Upper lobe of right lung (tissue), 1 donor: Measurements from ENCODE around the gene MEIS3. TPM values are rescaled to one million over a fixed set of nuclear protein-coding genes. Genes with fewer than 3 reads are reported as not detected.

Experiments
- ATAC-seq: fragments of 200-7000 bp; cut with Tn5 transposase; one replicate; pipeline ENCODE4 v1.9.1; 2020; ENCODE audit warnings: mild to moderate bottlenecking, moderate library complexity
- DNase-seq: peaks from one replicate; pipeline ENCODE4 v3.0.0-alpha.2; 2020
- H3K27ac ChIP-seq: fragments of 200-600 bp; one replicate; pipeline ENCODE4 v1.8.0; 2022
- H3K27me3 ChIP-seq: fragments of 200-600 bp; one replicate; pipeline ENCODE4 v1.8.0; 2022; ENCODE audit warnings: mild to moderate bottlenecking
- H3K36me3 ChIP-seq: fragments of 200-600 bp; one replicate; pipeline ENCODE4 v1.8.0; 2022
- H3K4me1 ChIP-seq: fragments of 200-600 bp; one replicate; pipeline ENCODE4 v1.8.0; 2022
- H3K4me3 ChIP-seq: fragments of 200-600 bp; one replicate; pipeline ENCODE4 v1.8.0; 2022; ENCODE audit warnings: mild to moderate bottlenecking
- H3K9me3 ChIP-seq: fragments of 200-600 bp; one replicate; pipeline ENCODE4 v1.8.0; 2022
- CTCF ChIP-seq: fragments of 200-600 bp; IDR thresholded peaks from one replicate; pipeline ENCODE4 v1.8.0; 2022; ENCODE audit warnings: antibody characterized with exemption
- intact Hi-C: fragments of 100-400 bp; cut with DNase I; formaldehyde crosslinking; loops from one replicate; pipeline ENCODE4 v1.11.0; 2022
- total RNA-seq: library from RNA; stranded (reverse); fragmentation: NEBNext Ultra II Directional; extraction: Animal tissue kit (Norgen Biotek cat#: 25700); gene quantifications from one replicate; pipeline ENCODE4 v1.2.1, GENCODE V29; 2021
- donor health status: DM: no; HTN: yes; CAD: no; lungs with severe emphysema.

The MEIS3 gene
- total RNA-seq, 1 donor from 2014 or later: 4.3 TPM

- peaks cover 61% of the 10 kb centered on the region for H3K27me3 ChIP-seq
- H3K4me3 ChIP-seq: no peak overlapping the region
Observed at GRCh38 chr19:47459477-47459876, 40.1 kb upstream of the MEIS3 start.

GRCh38 chr19:47458672-47459071, 39.3 kb upstream of the MEIS3 start:
- no peak overlapping the region for H3K27ac ChIP-seq
- intact Hi-C loops: no loop called here

More at GRCh38 chr19:47459477-47459876, 40.1 kb upstream of the MEIS3 start:
- ATAC-seq: no peak
- Histone ChIP-seq H3K27ac (no peak overlapping the region), H3K4me1 (no peaks in the 10 kb centered on the region), H3K9me3 (peaks cover 7% of the 10 kb centered on the region), H3K36me3 (no peaks in the 10 kb centered on the region)
- TF ChIP-seq CTCF: no peak
- intact Hi-C loops: no loop called here
- no peak for DNase-seq

GRCh38 chr19:47456721-47457474, 37.6 kb upstream of the MEIS3 start:
- H3K9me3 ChIP-seq: peaks cover 7% of the 10 kb centered on the region
- no peaks in the 10 kb centered on the region for H3K36me3 ChIP-seq
- DNase-seq: no peak
- no peaks in the 10 kb centered on the region for H3K4me1 ChIP-seq
- no peak overlapping the region for H3K27ac ChIP-seq
- no peak overlapping the region for H3K4me3 ChIP-seq
- no peak for ATAC-seq
- intact Hi-C loops: no loop called here
- no peak for TF ChIP-seq CTCF
- H3K27me3 ChIP-seq: peaks cover 56% of the 10 kb centered on the region

More at GRCh38 chr19:47458672-47459071, 39.3 kb upstream of the MEIS3 start:
- no peak for ATAC-seq
- Histone ChIP-seq H3K4me3 (no peak overlapping the region), H3K36me3 (no peaks in the 10 kb centered on the region), H3K9me3 (peaks cover 7% of the 10 kb centered on the region), H3K27me3 (peaks cover 59% of the 10 kb centered on the region), H3K4me1 (no peaks in the 10 kb centered on the region)
- TF ChIP-seq CTCF: no peak
- no peak for DNase-seq

GRCh38 chr19:47450478-47450877, 31.2 kb upstream of the MEIS3 start:
- intact Hi-C loops: no loop called here
- no peak overlapping the region for H3K4me3 ChIP-seq
- no peak for TF ChIP-seq CTCF
- DNase-seq (no peak), ATAC-seq (no peak)
- H3K27ac ChIP-seq: no peak overlapping the region
- H3K27me3 ChIP-seq: peaks cover 38% of the 10 kb centered on the region
- peaks cover under 1% of the 10 kb centered on the region for H3K9me3 ChIP-seq
- peaks cover 18% of the 10 kb centered on the region for H3K4me1 ChIP-seq
- H3K36me3 ChIP-seq: no peaks in the 10 kb centered on the region

- Histone ChIP-seq H3K36me3 (no peaks in the 10 kb centered on the region), H3K9me3 (no peaks in the 10 kb centered on the region), H3K4me1 (peaks cover 19% of the 10 kb centered on the region), H3K4me3 (no peak overlapping the region), H3K27me3 (peaks cover 59% of the 10 kb centered on the region), H3K27ac (no peak overlapping the region)
- no peak for ATAC-seq
- no peak for DNase-seq
- TF ChIP-seq CTCF: no peak
- intact Hi-C loops: no loop called here
Observed at GRCh38 chr19:47448360-47448727, 29.0 kb upstream of the MEIS3 start.
